ENCODE results near the gene BMP8B.
"Not testable (repeated sequence)": the region's sequence is repeated elsewhere in the genome, so short reads cannot be mapped to it uniquely, and the experiment has no call there.

BMP8B gene

GRCh38 chr1:39816415-39817090 lies 27.9 kb upstream of the BMP8B start:
- DNase-seq (ENCODE audit: insufficient read length, low spot score) (peak; percentile 63), FAIRE-seq (no peak)

GRCh38 chr1:39812913-39813312 lies 24.2 kb upstream of the BMP8B start:
- FAIRE-seq: no peak
- DNase-seq (ENCODE audit: insufficient read length, low spot score): no peak

- FAIRE-seq (no peak), DNase-seq (ENCODE audit: insufficient read length, low spot score) (no peak)
Observed at GRCh38 chr1:39808784-39809517, 20.3 kb upstream of the BMP8B start.

GRCh38 chr1:39805385-39805784 lies 16.7 kb upstream of the BMP8B start:
- DNase-seq (ENCODE audit: insufficient read length, low spot score): no peak
- FAIRE-seq: no peak

- FAIRE-seq: no peak
- DNase-seq (ENCODE audit: insufficient read length, low spot score): no peak
Observed at GRCh38 chr1:39802496-39803260, 14.0 kb upstream of the BMP8B start.

GRCh38 chr1:39800471-39800835 lies 11.8 kb upstream of the BMP8B start:
- DNase-seq (ENCODE audit: insufficient read length, low spot score): no peak
- FAIRE-seq: no peak

GRCh38 chr1:39799770-39800470 lies 11.3 kb upstream of the BMP8B start:
- DNase-seq (ENCODE audit: insufficient read length, low spot score): peak; percentile 72
- no peak for FAIRE-seq

- FAIRE-seq (peak; percentile 99), DNase-seq (ENCODE audit: insufficient read length, low spot score) (peak; percentile 80)
Observed at GRCh38 chr1:39798859-39799769, 10.4 kb upstream of the BMP8B start.

- DNase-seq (ENCODE audit: insufficient read length, low spot score) (no peak), FAIRE-seq (no peak)
Observed at GRCh38 chr1:39795651-39796050, 7.0 kb upstream of the BMP8B start.

- DNase-seq (ENCODE audit: insufficient read length, low spot score): no peak
- no peak for FAIRE-seq
Observed at GRCh38 chr1:39791838-39792237, 3.2 kb upstream of the BMP8B start.

GRCh38 chr1:39789571-39790110 lies 976 bp upstream of the BMP8B start:
- no peak for FAIRE-seq

GRCh38 chr1:39788426-39788757 lies 273 bp downstream of the BMP8B start:
- DNase-seq (ENCODE audit: insufficient read length, low spot score) (peak; percentile 38), FAIRE-seq (no peak)

More at GRCh38 chr1:39789571-39790110, 976 bp upstream of the BMP8B start:
- DNase-seq (ENCODE audit: insufficient read length, low spot score): no peak

GRCh38 chr1:39787964-39788363 lies 701 bp downstream of the BMP8B start:
- FAIRE-seq; DNase-seq (ENCODE audit: insufficient read length, low spot score): not testable (repeated sequence)

- DNase-seq (ENCODE audit: insufficient read length, low spot score) (no peak), FAIRE-seq (peak; percentile 40)
Observed at GRCh38 chr1:39787468-39787867, 1.2 kb downstream of the BMP8B start.

- not testable (repeated sequence) for FAIRE-seq; DNase-seq (ENCODE audit: insufficient read length, low spot score)
Observed at GRCh38 chr1:39787108-39787375, 1.6 kb downstream of the BMP8B start.

GRCh38 chr1:39786303-39787107 lies 2.2 kb downstream of the BMP8B start:
- DNase-seq (ENCODE audit: insufficient read length, low spot score): not testable (repeated sequence)

GRCh38 chr1:39782685-39783084 lies 6.0 kb downstream of the BMP8B start:
- DNase-seq (ENCODE audit: insufficient read length, low spot score); FAIRE-seq: not testable (repeated sequence)

More at GRCh38 chr1:39786303-39787107, 2.2 kb downstream of the BMP8B start:
- not testable (repeated sequence) for FAIRE-seq

GRCh38 chr1:39782103-39782502 lies 6.6 kb downstream of the BMP8B start:
- DNase-seq (ENCODE audit: insufficient read length, low spot score) (no peak), FAIRE-seq (no peak)

- FAIRE-seq: no peak
- DNase-seq (ENCODE audit: insufficient read length, low spot score): no peak
Observed at GRCh38 chr1:39781349-39781715, 7.3 kb downstream of the BMP8B start.
